ENCODE measurements around the gene WNT7A.

- no peak for TF ChIP-seq POLR2A (IDR thresholded peaks at IDR 0.05)
- TF ChIP-seq CTCF (IDR thresholded peaks at IDR 0.05) = no peak
Observed at GRCh38 chr3:13838421-13838820, 41.5 kb downstream of the WNT7A start.
